ENCODE results near the gene CAPZB. TPM values are rescaled to one million over a fixed set of nuclear protein-coding genes. Genes with fewer than 3 reads are reported as not detected.

Gene CAPZB
- total RNA-seq, 1 donor from 2014 or later, result 264 TPM

DNA sequence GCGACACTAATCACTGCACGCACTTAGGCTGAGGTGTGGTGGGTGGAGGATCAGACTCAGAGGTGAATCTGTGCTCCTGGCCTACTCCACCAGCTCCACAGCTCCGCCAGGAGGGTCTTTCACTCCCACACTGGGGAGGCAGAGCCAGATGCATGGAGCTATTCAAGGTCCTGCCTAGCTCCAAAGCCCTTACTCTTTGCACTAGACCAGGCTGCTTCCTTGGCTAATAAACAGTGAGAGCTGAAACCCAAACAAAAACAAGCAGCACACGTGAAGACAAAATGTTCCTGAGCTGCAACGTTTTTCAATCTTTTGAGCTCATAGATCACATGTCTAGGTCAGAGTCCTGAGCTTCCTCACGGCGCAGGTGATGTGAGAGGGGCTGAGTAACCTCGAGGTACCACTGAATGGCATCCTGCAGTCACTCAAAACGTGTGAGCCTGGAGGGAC is 19.2 kb downstream of the CAPZB start:
- no peak overlapping the region for H3K4me3 Mint-ChIP-seq
- no peaks in the 10 kb centered on the region for H3K27me3 Mint-ChIP-seq
- no peak for DNase-seq (ENCODE audit: extremely low spot score, unreplicated experiment)
- no peak for TF ChIP-seq CTCF (conservative IDR thresholded peaks at IDR 0.05)
- peaks cover 8% of the 10 kb centered on the region for H3K36me3 Mint-ChIP-seq
- peaks cover 3% of the 10 kb centered on the region for H3K9me3 Mint-ChIP-seq
- H3K27ac Mint-ChIP-seq, result peak overlapping the region; percentile 72
- peaks cover 54% of the 10 kb centered on the region for H3K4me1 Mint-ChIP-seq (ENCODE audit: unreplicated experiment)

DNA sequence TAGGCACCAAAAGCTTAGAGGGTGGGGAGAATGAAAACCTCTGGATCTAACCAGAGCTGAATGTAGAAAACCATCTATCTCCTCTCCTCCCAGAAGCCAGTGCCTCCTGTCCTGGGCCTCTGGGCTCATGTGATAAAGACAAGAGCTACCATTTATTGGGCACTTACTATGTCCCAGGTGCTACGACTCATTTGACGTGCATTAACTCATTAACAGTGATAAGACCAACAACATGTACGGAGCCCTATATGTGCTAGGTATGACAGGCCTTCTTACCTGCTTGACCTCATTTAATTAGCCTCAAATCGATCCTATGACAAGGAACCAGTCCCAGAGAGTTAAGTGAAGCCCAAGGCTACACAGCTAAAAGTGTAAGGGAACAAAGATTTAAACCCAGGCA is 19.7 kb downstream of the CAPZB start:
- Mint-ChIP-seq H3K4me1 (ENCODE audit: unreplicated experiment) (peaks cover 52% of the 10 kb centered on the region), H3K9me3 (peaks cover 3% of the 10 kb centered on the region), H3K36me3 (peaks cover 8% of the 10 kb centered on the region), H3K4me3 (no peak overlapping the region), H3K27me3 (no peaks in the 10 kb centered on the region), H3K27ac (no peak overlapping the region)
- DNase-seq (ENCODE audit: extremely low spot score, unreplicated experiment), result no peak
- TF ChIP-seq CTCF (conservative IDR thresholded peaks at IDR 0.05), result no peak

DNA sequence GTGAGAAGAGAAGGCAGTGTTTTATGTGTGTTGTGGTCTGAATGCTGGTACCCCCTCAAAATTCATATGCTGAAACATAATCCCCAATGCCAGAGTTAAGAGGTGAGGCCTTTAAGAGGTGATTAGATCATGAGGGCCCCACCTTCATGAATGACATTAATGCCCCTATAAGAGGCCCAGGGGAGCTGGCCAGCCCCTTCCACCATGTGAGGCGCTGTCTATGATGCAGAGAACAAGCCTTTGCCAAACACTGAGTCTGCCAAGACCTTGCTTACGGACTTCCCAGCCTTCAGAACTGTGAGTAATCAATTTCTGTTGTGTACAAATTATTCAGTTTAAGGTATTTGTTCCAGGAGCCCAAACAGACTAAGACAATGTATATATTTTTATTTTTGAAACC is 20.2 kb downstream of the CAPZB start:
- Mint-ChIP-seq H3K4me3 (no peak overlapping the region), H3K36me3 (peaks cover 8% of the 10 kb centered on the region), H3K27ac (no peak overlapping the region), H3K9me3 (peaks cover 3% of the 10 kb centered on the region), H3K4me1 (ENCODE audit: unreplicated experiment) (peaks cover 49% of the 10 kb centered on the region), H3K27me3 (no peaks in the 10 kb centered on the region)
- DNase-seq (ENCODE audit: extremely low spot score, unreplicated experiment), result no peak
- TF ChIP-seq CTCF (conservative IDR thresholded peaks at IDR 0.05), result no peak

- peaks cover 46% of the 10 kb centered on the region for H3K4me1 Mint-ChIP-seq (ENCODE audit: unreplicated experiment)
- no peaks in the 10 kb centered on the region for H3K27me3 Mint-ChIP-seq
- H3K4me3 Mint-ChIP-seq, result no peak overlapping the region
- H3K9me3 Mint-ChIP-seq, result peaks cover 3% of the 10 kb centered on the region
- peaks cover 8% of the 10 kb centered on the region for H3K36me3 Mint-ChIP-seq
- no peak for DNase-seq (ENCODE audit: extremely low spot score, unreplicated experiment)
- TF ChIP-seq CTCF (conservative IDR thresholded peaks at IDR 0.05), result no peak
- H3K27ac Mint-ChIP-seq, result no peak overlapping the region
Measured at GRCh38 chr1:19464696-19465095, 20.6 kb downstream of the CAPZB start.

DNA sequence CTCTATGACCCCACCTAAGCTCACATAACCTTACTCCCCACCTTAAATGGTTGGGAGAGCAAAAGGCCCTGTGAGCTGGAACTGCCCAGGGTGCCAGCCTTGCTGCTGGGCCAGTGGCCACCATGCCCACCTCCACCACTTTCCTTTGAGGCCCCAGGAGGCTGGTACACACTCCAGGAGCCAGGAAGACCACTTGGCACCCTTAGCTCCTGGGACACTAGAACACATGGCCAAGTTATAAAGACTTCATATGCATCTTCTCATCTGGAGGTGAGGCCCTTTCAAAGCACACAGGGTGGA is 21.9 kb downstream of the CAPZB start:
- DNase-seq (ENCODE audit: extremely low spot score, unreplicated experiment), result no peak
- Mint-ChIP-seq H3K4me1 (ENCODE audit: unreplicated experiment) (peaks cover 34% of the 10 kb centered on the region), H3K9me3 (peaks cover 3% of the 10 kb centered on the region), H3K36me3 (peaks cover 4% of the 10 kb centered on the region), H3K27me3 (no peaks in the 10 kb centered on the region), H3K4me3 (no peak overlapping the region), H3K27ac (no peak overlapping the region)
- TF ChIP-seq CTCF (conservative IDR thresholded peaks at IDR 0.05), result no peak
